C4-2B (cell line): ENCODE results near the gene SNURF.

Experiments
- ZFX ChIP-seq: fragments of 450-650 bp; IDR thresholded peaks from 2 replicates; pipeline ENCODE4 v1.6.1; 2017
- TF ChIP-seq, protein P1 (sequence below): fragments of 450-650 bp; conservative IDR thresholded peaks from 2 replicates; pipeline ENCODE4 v1.5.1; 2017; ENCODE audit warnings: mild to moderate bottlenecking

DNA sequence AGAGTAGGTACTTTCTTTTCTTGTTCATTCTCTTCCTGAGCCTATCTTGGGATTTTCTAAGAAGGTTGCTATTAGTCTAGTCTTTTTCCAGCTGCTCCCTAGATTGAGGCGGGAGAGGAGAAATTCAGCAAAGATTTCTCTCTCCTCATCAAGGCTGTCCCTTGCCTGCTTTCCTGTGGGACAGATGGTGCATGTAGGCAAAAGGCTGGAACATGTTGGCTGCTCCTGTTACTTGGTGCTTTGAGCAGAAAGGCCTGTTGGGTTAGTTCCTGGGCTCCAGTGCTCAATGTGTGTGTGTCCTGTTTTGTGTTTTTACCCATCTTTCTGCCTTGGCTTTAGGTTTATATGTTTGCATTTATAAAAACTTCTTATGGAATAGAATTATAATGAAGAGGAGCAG lies 9.1 kb upstream of the SNURF start:
- TF ChIP-seq, protein P1, sequence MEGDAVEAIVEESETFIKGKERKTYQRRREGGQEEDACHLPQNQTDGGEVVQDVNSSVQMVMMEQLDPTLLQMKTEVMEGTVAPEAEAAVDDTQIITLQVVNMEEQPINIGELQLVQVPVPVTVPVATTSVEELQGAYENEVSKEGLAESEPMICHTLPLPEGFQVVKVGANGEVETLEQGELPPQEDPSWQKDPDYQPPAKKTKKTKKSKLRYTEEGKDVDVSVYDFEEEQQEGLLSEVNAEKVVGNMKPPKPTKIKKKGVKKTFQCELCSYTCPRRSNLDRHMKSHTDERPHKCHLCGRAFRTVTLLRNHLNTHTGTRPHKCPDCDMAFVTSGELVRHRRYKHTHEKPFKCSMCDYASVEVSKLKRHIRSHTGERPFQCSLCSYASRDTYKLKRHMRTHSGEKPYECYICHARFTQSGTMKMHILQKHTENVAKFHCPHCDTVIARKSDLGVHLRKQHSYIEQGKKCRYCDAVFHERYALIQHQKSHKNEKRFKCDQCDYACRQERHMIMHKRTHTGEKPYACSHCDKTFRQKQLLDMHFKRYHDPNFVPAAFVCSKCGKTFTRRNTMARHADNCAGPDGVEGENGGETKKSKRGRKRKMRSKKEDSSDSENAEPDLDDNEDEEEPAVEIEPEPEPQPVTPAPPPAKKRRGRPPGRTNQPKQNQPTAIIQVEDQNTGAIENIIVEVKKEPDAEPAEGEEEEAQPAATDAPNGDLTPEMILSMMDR = no peak
- TF ChIP-seq ZFX = no peak
